HG03354 (cell line): ENCODE measurements around the gene IL18BP.

Experiments
- ATAC-seq: cut with Tn5 transposase; IDR thresholded peaks from one replicate; pipeline ENCODE4 v1.9.1; 2021; ENCODE audit warnings: mild to moderate bottlenecking; ENCODE audit not compliant: unreplicated experiment, poor library complexity, severe bottlenecking

The IL18BP gene

GRCh38 chr11:71995726-71996291 is 2.9 kb upstream of the IL18BP start:
- ATAC-seq = no peak

- ATAC-seq = no peak
Measured at GRCh38 chr11:71996517-71996916, 2.2 kb upstream of the IL18BP start.

- ATAC-seq = no peak
Measured at GRCh38 chr11:71996946-71997345, 1.8 kb upstream of the IL18BP start.

- ATAC-seq = no peak
Measured at GRCh38 chr11:71997594-71997993, 1.1 kb upstream of the IL18BP start.

GRCh38 chr11:71998061-71998460 is 648 bp upstream of the IL18BP start:
- no peak for ATAC-seq

GRCh38 chr11:71999362-71999761 is 653 bp downstream of the IL18BP start:
- ATAC-seq = no peak

GRCh38 chr11:71999798-72000197 is 1.1 kb downstream of the IL18BP start:
- ATAC-seq = no peak

- ATAC-seq = no peak
Measured at GRCh38 chr11:72000202-72000867, 1.6 kb downstream of the IL18BP start.

- ATAC-seq = no peak
Measured at GRCh38 chr11:72001285-72001684, 2.6 kb downstream of the IL18BP start.

- no peak for ATAC-seq
Measured at GRCh38 chr11:72001834-72002591, 3.3 kb downstream of the IL18BP start.

- no peak for ATAC-seq
Measured at GRCh38 chr11:72002841-72003775, 4.4 kb downstream of the IL18BP start.

GRCh38 chr11:72003776-72004171 is 5.1 kb downstream of the IL18BP start:
- ATAC-seq = no peak

GRCh38 chr11:72004515-72005346 is 6.0 kb downstream of the IL18BP start:
- no peak for ATAC-seq

- no peak for ATAC-seq
Measured at GRCh38 chr11:72005347-72006260, 6.9 kb downstream of the IL18BP start.

GRCh38 chr11:72006309-72007088 is 7.8 kb downstream of the IL18BP start:
- ATAC-seq = no peak

- no peak for ATAC-seq
Measured at GRCh38 chr11:72007089-72007476, 8.4 kb downstream of the IL18BP start.

- no peak for ATAC-seq
Measured at GRCh38 chr11:72007587-72007986, 8.9 kb downstream of the IL18BP start.
